NCI-H774 (cell line): ENCODE measurements around the gene FTCDNL1.

Experiments used
- DNase-seq: peaks from one replicate; lab custom pipeline; 2025; lab: John Stamatoyannopoulos, UW

Gene FTCDNL1

DNA sequence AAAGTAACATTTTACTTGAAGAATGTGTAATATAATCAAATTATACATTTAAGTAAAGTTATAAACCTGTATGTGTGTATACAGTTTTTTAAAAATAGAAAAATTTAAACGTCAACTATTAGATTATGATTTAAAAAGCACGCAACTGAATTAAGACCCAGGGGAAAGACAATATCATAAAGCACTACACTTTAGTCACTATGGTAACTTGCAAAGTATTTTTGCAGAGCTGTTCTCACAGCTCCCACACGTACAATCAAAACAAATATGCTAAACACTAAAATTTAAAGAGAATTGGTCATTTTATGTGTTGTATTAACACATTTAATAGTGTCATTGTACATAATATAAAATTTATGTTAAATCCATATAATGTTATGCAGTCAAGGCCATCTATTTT is 59.7 kb downstream of the FTCDNL1 start:
- DNase-seq, result no peak

GRCh38 chr2:199784512-199784911 is 66.5 kb downstream of the FTCDNL1 start:
- DNase-seq, result no peak

DNA sequence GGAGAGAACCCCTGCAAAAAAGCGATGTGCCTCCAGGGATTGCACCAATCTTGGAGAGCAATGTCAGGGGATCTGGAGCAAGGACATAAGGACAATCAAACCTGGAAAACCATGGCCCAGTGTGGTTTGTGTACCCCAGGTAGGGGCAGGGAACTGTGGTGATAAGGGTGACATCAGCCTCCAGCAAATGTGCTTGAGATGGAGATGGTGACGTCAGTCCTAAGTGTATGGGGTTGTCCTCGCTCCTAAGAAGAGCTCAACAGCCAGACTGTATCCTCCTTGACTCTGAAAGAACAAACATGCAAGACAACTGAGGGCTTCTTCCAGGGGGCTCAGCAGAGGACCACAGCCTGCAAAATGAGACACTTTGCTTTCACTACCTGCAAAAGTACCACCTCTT is 71.4 kb downstream of the FTCDNL1 start:
- DNase-seq, result no peak

DNA sequence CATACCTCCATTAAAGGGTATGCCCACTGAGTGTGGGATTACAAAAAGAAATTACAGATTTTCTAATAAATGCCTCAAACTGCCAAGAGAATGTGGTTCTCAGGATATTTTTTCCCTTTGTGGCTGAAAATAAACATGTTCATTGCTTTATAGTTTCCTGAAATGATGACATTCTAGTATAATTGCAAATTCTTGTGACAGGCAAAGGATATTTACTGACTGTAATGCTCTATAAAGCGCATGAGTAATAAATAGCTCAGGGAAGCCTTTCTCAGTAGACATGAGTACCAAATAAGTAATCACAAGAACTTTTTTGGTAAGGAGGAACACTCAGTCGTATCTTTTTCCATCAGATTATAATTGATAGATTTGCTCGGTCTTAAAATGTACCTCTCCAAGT is 72.3 kb downstream of the FTCDNL1 start:
- DNase-seq, result no peak

DNA sequence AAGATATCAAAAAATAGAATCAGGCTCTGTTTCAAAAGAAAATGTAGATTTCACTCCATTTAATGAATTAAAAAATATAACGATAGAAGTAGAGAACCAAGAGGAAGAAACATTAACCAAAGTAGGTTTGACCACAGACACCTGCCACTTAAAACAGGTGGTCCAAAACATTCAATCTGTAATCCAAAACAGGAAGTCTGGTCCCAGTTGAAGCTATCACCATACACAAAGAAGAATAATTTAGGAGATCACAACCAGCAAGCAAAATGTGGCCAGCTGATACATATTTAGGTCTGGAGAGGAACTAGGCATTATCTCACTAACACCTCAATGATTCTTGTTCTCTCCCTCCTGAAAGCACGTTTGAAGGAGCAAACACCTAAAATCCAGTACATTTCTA is 73.1 kb downstream of the FTCDNL1 start:
- no peak for DNase-seq

DNA sequence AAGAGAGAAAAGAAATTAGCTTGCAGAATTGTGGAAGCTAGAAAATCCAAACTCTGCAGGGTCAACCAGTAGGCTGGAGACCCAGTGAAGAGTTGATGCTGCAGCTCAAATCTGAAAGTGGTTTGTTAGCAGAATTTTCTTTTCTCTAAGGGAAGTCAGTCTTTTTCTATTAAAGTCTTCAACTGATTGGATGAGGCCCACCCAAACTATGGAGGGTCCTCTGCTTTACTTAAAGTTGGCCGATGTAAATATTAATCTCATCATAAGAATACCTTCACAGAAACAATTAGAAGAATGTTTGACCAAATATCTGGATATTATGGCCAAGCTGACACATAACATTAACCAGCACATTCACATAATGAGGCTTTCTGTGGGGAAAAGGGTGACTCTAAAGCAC is 73.7 kb downstream of the FTCDNL1 start:
- DNase-seq, result no peak

- DNase-seq, result no peak
Measured at GRCh38 chr2:199775267-199775666, 75.7 kb downstream of the FTCDNL1 start.

DNA sequence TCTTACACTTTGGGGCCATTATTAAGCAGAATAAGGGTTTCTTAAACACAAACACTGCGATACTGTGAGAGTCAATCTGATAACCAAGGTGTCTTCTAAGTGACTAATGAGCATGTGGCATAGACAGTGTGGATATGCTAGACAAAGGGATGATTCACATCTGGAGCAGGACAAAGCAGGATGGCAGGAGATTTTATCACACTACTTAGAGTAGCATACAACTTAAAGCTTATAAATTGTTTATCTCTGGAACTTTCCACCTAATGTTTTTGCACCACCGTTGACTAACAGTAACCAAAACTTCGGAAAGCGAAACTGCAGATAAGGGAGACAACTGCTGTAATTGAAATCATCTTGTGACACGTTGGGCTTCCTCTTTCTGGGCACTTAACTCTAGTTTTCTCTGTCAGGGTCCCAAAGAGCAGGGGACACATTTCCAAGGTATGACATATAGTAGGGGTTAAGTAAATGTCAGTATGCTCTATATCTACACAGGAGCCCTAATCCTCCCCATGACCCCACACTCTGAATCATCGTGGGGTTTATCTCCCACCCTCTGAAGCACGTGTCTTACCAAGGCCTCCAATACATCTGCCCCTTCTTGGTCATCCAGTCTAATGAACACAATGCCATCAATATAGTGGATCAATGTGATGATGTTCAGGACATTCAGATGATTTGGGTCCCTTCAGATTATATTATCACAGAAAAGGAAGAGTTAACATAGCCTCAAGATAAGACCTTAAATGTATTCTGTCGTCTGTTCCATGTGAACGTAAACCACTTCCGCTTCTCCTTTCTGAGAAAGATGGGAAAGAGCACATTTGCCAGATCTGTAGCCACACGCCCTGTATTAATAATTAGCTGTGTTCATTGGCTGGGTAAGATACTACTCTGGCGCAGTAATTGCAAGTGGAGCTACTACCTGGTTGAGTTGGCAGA is 78.7 kb downstream of the FTCDNL1 start:
- DNase-seq, result no peak

- DNase-seq, result no peak
Measured at GRCh38 chr2:199770716-199771115, 80.3 kb downstream of the FTCDNL1 start.

GRCh38 chr2:199765646-199766045 is 85.3 kb downstream of the FTCDNL1 start:
- no peak for DNase-seq

DNA sequence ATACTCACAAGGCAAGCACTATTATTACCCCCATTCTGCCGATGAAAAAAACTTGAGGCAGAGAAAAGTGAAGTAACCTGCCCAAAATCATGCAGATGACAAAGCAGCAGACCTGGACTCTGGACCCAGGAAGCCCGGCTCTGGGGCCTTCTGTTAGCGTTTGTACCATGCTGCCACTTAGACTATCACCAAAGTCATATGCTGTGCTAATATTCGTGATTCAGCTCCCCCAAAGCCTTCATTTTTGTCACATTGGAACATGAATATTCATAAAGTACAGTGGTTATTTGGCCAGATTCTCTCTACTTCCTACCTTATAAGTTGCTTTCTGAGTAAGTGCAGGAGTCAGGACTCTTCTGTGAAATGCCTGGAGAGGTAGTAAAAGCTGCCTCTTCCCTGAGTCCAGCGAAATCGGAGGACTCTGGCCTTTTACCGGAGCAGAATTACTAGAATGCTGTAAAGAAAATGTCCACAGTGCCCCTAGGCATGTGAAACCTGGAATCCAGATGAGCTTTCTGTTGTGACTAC is 86.7 kb downstream of the FTCDNL1 start:
- no peak for DNase-seq

GRCh38 chr2:199762963-199763362 is 88.0 kb downstream of the FTCDNL1 start:
- DNase-seq, result no peak

DNA sequence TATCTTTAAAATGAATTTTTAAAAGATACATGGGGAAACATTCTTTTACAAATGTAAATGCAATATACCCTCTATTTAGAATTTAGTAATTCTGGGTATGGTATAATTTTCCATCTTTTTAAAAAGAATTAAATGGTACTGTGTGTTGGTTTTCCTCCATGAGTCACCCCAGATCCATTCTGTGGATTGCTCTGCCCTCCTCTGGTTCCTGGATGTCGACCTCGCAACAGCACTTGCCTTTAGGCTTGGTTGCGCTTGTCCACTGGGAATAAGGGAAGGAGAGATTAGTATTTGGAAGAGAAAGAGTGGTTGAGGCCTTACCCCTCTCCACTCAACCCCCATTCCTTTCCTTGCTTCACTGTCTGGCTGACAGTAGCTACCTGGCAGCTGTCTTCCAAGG is 90.4 kb downstream of the FTCDNL1 start:
- DNase-seq, result no peak

GRCh38 chr2:199757233-199757870 is 93.6 kb downstream of the FTCDNL1 start:
- DNase-seq, result peak; percentile 50

DNA sequence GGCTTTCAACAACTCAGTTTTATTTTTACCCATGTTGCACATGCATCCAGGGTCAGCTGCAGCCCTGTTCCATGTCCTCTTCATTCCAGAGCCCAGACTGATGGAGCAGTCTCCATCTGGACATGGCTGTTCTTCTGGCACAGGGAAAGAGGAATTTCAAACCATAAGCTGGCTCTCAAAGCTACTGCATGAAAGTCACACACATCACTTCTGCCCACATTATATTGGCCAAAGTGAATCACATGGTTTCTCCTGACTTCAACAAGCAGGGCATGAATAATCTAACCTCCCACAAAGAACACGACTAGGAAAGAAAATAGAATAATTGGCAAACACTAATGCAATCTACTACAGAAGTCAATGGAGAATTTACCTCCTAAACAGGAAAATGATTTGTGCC is 94.2 kb downstream of the FTCDNL1 start:
- DNase-seq, result no peak

- DNase-seq, result no peak
Measured at GRCh38 chr2:199756211-199756610, 94.8 kb downstream of the FTCDNL1 start.

- no peak for DNase-seq
Measured at GRCh38 chr2:199754766-199755165, 96.2 kb downstream of the FTCDNL1 start.

DNA sequence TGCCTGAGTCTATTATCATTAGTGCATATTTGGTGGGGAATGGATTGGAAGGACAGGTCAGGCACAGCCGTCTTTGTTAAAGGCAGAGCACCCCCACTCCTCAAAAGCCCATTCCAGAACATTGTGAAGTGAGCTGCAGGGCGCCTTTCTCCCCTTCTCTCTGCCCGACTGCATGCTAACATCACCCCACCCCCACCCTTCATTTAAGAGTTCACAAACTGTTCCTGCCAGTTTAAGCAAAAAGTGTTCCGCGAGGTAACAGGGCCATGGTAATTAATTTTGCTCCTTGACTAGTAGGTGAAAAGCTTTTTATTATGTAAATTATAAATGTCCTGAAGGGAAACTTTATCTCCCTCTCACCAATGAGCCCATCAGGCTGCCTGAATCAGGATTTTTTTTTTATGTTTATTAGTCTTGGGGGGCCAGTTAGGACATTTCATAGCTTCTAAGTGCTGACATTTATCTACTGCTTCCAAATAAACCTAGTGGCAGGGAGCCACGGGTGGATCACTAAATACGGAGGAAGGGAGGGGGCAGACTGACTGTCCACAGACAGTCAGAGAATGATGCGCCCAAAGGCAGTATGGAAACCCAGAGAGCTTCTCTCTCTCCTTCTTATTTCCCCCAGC is 99.4 kb downstream of the FTCDNL1 start:
- DNase-seq, result no peak

DNA sequence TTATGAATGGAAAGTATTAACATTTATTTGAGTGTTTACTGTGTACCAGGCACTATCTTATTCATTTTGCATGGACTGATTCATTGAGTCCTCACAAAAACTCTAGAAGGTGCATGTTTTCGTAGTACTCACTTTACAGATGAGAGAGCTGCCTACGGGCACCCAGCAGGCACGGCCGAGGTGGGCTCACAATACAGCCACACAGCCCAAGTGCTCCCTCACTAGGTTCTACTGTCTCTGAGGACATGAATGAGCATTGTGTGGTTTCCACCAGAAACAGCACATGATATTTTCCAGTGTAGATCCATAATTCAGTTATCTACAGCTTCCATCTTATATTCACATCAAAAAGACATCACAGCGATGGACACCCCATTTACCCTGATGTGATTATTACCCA is 101.4 kb downstream of the FTCDNL1 start:
- DNase-seq, result no peak

- DNase-seq, result no peak
Measured at GRCh38 chr2:199744724-199745123, 106.3 kb downstream of the FTCDNL1 start.

GRCh38 chr2:199744260-199744659 is 106.7 kb downstream of the FTCDNL1 start:
- no peak for DNase-seq

GRCh38 chr2:199743415-199744120 is 107.4 kb downstream of the FTCDNL1 start:
- no peak for DNase-seq
